GM12864 (cell line): ENCODE measurements around the gene THRB.

Experiments
- DNase-seq: peaks from one replicate; pipeline ENCODE4 v3.0.0-alpha.2; 2011; ENCODE audit warnings: low read depth
- H3K4me3 ChIP-seq: 2 replicates; pipeline ENCODE4 v1.5.1; 2011; ENCODE audit warnings: mild to moderate bottlenecking, low read depth, low read length, control low read depth
- TF ChIP-seq, protein P1 (sequence below): IDR thresholded peaks from 2 replicates; pipeline ENCODE4 v1.5.1; 2011; ENCODE audit warnings: low read depth, mild to moderate bottlenecking, moderate library complexity, low read length, control low read depth, inconsistent platforms; ENCODE audit errors: missing control alignments

Gene THRB

DNA sequence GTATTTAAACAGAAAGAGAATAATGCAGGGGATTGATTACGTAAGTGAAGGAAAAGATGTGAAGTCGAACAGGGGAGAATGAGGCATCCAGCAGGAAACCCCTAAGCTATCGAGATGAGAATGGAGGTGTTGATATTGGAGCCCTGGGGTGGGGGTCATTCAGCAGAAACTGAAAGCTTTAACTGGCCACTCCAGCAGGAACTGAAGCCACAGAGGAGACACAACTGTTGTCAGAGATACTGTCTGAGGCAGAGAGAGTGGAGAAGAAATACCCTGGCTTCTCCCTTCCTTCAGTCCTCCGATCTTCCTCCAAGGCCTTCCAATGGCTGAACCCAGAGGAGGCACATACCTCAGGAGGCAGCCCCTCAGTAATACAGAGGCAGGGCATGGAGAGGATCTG, 152.4 kb downstream of the THRB start:
- DNase-seq: no peak
- TF ChIP-seq, protein P1, sequence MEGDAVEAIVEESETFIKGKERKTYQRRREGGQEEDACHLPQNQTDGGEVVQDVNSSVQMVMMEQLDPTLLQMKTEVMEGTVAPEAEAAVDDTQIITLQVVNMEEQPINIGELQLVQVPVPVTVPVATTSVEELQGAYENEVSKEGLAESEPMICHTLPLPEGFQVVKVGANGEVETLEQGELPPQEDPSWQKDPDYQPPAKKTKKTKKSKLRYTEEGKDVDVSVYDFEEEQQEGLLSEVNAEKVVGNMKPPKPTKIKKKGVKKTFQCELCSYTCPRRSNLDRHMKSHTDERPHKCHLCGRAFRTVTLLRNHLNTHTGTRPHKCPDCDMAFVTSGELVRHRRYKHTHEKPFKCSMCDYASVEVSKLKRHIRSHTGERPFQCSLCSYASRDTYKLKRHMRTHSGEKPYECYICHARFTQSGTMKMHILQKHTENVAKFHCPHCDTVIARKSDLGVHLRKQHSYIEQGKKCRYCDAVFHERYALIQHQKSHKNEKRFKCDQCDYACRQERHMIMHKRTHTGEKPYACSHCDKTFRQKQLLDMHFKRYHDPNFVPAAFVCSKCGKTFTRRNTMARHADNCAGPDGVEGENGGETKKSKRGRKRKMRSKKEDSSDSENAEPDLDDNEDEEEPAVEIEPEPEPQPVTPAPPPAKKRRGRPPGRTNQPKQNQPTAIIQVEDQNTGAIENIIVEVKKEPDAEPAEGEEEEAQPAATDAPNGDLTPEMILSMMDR: no peak

DNA sequence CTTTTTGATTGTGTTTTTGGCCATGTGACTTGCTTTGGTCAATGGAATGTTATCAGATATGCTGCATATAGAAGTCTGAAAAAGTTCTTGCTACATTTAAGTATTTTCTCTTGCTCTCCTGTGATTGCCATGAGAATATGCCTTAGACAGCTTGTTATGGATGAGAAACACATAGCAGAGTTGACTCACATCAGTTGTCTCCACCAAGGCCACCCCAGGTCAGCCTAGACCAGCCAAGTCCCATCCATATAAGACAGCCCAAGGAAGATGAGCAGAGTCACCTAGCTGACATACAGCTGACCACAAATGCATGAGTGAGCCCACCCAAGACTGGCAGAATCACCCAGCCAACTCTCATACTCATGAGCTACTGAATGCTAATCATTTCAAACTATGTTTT, 153.0 kb downstream of the THRB start:
- no peak overlapping the region for H3K4me3 ChIP-seq
- DNase-seq: no peak

More for the DNA sequence above, 152.4 kb downstream of the THRB start:
- H3K4me3 ChIP-seq: no peak overlapping the region

DNA sequence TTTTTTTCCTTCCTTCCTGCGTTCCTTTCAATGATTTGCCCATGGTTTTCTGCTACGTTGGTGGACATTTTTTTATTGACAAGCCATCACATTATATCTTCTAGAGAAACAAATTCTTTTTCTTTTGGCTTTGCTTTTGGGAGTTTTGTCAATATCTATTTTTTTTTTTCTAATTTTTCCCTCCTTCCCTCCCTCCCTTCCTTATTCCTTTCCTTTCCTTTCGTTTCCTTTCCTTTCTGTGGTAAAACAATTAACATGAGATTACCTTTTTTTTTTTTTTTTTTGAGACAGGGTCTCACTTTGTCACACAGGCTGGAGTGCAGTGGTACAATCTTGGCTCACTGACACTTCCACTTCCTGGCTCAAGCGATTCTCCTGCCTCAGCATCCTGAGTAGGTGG, 153.7 kb downstream of the THRB start:
- DNase-seq: no peak
- no peak overlapping the region for H3K4me3 ChIP-seq
- TF ChIP-seq, protein P1: no peak

More for the DNA sequence above, 153.0 kb downstream of the THRB start:
- TF ChIP-seq, protein P1: no peak

DNA sequence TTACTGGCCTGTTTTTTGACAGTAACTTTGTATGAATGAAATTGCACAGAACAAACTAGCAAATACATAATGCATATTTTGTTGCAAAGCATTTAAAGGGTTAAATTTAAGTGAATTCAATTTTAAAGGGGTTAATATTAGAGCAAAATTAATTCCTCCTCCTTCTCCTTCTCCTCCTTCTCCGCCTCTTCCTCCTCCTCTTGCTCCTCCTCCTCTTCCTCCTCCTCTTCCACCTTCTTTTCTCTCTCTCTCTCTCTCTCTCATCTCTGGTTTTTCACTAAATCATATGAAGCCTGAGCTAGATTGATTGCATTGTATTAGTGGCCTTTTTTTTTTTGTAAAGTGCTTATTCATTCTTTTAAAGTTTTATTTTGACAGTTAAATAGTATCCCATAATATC, 154.5 kb downstream of the THRB start:
- DNase-seq: no peak
- TF ChIP-seq, protein P1: no peak
- no peak overlapping the region for H3K4me3 ChIP-seq

DNA sequence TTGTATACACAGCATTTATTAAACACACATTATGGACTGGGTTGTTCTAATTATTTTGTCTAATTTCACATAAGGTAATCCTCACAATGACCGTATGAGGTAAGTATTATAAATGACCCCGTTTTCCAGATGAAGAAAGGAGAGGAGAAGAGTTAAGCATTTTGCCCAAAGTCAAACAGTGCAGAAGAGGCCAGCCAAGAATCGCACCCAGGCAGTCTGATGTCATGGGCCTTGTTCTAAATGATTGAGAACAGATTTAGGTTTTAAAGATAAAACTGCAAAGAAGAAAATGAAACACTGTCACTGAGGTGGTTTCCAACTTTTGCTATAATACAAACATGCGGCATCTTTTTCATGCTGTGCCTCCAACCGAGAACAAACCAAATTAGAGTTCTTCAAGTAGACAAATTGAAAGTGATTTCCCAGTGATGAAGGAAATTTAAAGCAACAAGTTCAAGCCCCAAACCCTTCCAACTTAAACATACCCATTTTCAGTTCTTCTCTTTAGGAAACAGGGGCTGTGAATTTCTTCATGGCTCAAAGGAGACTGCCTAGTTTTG, 155.3 kb downstream of the THRB start:
- no peak overlapping the region for H3K4me3 ChIP-seq
- TF ChIP-seq, protein P1: no peak
- DNase-seq: no peak

DNA sequence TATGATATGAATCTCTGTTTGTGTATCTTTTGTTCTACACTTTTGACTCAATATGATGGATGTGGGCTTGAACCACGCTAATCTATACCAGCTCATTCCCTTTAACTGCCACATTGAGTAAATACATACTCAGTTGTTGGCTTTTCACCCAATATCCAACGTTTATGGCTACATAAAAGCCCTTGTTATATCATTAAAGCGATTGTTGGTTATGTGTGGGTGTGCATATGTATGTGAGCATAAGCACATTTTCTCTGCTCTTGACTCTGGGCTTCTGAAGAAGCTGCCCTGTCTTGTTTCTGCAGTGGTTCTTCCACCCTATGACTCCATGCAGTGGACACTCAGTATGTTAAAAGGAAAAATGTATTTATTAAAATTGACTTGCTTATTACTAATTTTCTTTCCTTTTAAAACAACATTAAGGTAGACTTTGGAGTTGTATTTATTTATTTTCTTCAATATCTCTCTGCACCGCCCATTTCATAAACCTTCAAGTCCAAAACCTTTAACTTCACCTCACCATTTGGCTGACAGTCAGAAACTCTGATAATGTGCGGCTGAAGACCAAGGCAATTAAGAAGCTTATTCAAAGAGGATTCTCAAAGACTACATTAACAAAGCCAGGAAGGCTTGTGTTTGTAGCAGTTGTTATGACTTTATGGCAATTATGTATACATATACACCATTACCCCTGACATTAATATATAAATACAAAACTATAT, 156.1 kb downstream of the THRB start:
- no peak overlapping the region for H3K4me3 ChIP-seq
- DNase-seq: no peak
- TF ChIP-seq, protein P1: no peak

DNA sequence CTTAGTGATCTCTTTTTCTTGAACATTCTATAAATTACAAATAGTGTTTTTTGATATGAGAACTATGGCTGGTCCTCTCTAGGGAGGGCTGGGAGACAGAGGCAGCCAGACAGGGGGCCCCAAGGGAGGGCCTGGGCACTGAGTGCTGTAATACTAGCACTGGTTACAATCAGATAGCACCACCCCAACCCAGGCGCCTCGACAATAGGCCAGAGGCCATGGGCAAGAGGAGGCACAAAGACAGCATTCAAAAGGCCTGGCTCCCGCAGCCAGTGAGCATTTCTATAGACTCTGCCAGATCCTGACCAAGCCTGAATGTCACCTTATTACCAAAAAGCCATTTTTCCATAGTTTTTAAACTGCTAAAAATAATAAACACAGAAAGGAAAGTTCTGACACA, 158.5 kb downstream of the THRB start:
- TF ChIP-seq, protein P1: no peak
- no peak for DNase-seq
- H3K4me3 ChIP-seq: no peak overlapping the region
